HepG2 (cell line): ENCODE results near the gene ATG5.
"Not testable (repeated sequence)": the region's sequence is repeated elsewhere in the genome, so short reads cannot be mapped to it uniquely, and the experiment has no call there.

Experiments used
- HDAC2 ChIP-seq: sonication (generic); formaldehyde crosslinking; IDR thresholded peaks from 2 replicates; pipeline ENCODE4 v1.4.0; 2020; ENCODE audit warnings: missing genetic modification reagents
- MAFF ChIP-seq: IDR thresholded peaks from 2 replicates; pipeline ENCODE4 v1.6.1; 2011; ENCODE audit warnings: low read depth, low read length, improper control_type of control experiment
- NFE2 ChIP-seq: sonication (generic); formaldehyde crosslinking; IDR thresholded peaks from 2 replicates; pipeline ENCODE4 v1.4.0; 2020; ENCODE audit warnings: missing genetic modification reagents
- POLR2AphosphoS5 ChIP-seq: IDR thresholded peaks from 2 replicates; pipeline ENCODE4 v1.6.1; 2012; ENCODE audit warnings: low read depth, low read length
- PPARG ChIP-seq: conservative IDR thresholded peaks from 2 replicates; pipeline ENCODE4 v1.6.1; 2016; ENCODE audit warnings: missing biosample characterization, missing genetic modification reagents
- RBM39 ChIP-seq: fragments of 200-400 bp; formaldehyde crosslinking; IDR thresholded peaks from one replicate; pipeline ENCODE4 v1.6.1; 2018; ENCODE audit warnings: antibody characterized with exemption, mild to moderate bottlenecking, low read depth, low read length; ENCODE audit not compliant: poor library complexity, severe bottlenecking
- TAF1 ChIP-seq: sonication (generic); formaldehyde crosslinking; IDR thresholded peaks from 2 replicates; pipeline ENCODE4 v1.4.0; 2020; ENCODE audit warnings: missing genetic modification reagents
- YY1 ChIP-seq: IDR thresholded peaks from 2 replicates; pipeline ENCODE4 v1.6.1; 2011; ENCODE audit warnings: low read length, low read depth, moderate library complexity, mild to moderate bottlenecking; ENCODE audit not compliant: insufficient read depth, insufficient replicate concordance
- TF ChIP-seq, protein P1 (sequence below): sonication (generic); formaldehyde crosslinking; IDR thresholded peaks from 2 replicates; pipeline ENCODE4 v1.5.0; 2020; ENCODE audit warnings: missing genetic modification reagents
- TF ChIP-seq, protein P2 (sequence below): sonication (generic); formaldehyde crosslinking; IDR thresholded peaks from 2 replicates; pipeline ENCODE4 v1.5.0; 2020; ENCODE audit warnings: mild to moderate bottlenecking, missing genetic modification reagents, moderate library complexity

DNA sequence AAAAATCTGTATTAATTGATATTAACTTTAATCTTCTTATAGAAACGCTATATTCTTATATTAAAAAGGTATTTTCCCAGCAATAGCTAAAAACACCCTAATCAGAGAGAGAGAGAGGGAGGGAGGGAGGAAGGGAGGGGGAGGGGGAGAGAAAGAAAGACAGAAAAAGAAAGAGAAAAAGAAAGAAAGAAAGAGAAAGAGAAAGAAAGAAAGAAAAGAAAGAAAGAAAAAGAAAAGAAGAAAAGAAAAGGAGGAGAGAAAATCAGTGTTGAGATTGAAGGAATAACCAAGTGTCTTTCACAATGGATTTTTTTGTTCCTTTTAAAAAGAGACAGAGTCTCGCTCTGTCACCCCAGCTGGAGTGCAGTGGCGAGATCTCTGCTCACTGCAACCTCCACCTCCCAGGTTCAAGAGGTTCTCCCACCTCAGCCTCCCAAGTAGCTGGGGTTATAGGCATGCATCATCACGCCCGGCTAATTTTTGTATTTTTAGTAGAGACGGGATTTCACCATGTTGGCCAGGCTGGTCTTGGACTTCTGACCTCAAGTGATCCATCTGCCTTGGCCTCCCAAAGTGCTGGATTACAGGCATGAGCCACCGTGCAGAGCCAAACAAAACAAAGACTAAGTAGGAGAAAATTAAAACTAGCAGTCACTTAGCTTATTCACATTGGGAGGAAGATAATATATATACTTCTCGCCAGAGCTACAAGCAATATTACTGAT, 73.9 kb downstream of the ATG5 start:
- not testable (repeated sequence) for TF ChIP-seq TAF1 (CRISPR knock-in tag); HDAC2; POLR2AphosphoS5; PPARG (CRISPR knock-in tag); RBM39; MAFF; NFE2 (CRISPR knock-in tag); YY1
- TF ChIP-seq, protein P1, sequence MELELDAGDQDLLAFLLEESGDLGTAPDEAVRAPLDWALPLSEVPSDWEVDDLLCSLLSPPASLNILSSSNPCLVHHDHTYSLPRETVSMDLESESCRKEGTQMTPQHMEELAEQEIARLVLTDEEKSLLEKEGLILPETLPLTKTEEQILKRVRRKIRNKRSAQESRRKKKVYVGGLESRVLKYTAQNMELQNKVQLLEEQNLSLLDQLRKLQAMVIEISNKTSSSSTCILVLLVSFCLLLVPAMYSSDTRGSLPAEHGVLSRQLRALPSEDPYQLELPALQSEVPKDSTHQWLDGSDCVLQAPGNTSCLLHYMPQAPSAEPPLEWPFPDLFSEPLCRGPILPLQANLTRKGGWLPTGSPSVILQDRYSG (CRISPR knock-in tag): not testable (repeated sequence)
- TF ChIP-seq, protein P2, sequence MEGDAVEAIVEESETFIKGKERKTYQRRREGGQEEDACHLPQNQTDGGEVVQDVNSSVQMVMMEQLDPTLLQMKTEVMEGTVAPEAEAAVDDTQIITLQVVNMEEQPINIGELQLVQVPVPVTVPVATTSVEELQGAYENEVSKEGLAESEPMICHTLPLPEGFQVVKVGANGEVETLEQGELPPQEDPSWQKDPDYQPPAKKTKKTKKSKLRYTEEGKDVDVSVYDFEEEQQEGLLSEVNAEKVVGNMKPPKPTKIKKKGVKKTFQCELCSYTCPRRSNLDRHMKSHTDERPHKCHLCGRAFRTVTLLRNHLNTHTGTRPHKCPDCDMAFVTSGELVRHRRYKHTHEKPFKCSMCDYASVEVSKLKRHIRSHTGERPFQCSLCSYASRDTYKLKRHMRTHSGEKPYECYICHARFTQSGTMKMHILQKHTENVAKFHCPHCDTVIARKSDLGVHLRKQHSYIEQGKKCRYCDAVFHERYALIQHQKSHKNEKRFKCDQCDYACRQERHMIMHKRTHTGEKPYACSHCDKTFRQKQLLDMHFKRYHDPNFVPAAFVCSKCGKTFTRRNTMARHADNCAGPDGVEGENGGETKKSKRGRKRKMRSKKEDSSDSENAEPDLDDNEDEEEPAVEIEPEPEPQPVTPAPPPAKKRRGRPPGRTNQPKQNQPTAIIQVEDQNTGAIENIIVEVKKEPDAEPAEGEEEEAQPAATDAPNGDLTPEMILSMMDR (CRISPR knock-in tag): not testable (repeated sequence)
